ENCODE results near the gene OR4D1. TPM values are rescaled to one million over a fixed set of nuclear protein-coding genes. Genes with fewer than 3 reads are reported as not detected.

OR4D1 gene
- total RNA-seq, 2 donors from 2014 or later = 0.34 TPM; not detected in 1

GRCh38 chr17:58184986-58185761, 37.0 kb downstream of the OR4D1 start:
- intact Hi-C loops (cut with DNase I) = no loop called here
- Histone ChIP-seq H3K27ac (no peak overlapping the region), H3K36me3 (no peaks in the 10 kb centered on the region), H3K4me1 (replicated peaks) (no peaks in the 10 kb centered on the region), H3K27me3 (replicated peaks; ENCODE audit: insufficient read depth) (peaks cover 2% of the 10 kb centered on the region), H3K9me3 (no peaks in the 10 kb centered on the region), H3K4me3 (no peak overlapping the region)
- no peak for DNase-seq (ENCODE audit: low spot score)
- 80% methylated on average over 8 of the region's 8 CpGs for WGBS
- TF ChIP-seq POLR2A (IDR thresholded peaks at IDR 0.05) (no peak), POLR2AphosphoS5 (IDR thresholded peaks at IDR 0.05) (no peak)
- TF ChIP-seq, protein P1, sequence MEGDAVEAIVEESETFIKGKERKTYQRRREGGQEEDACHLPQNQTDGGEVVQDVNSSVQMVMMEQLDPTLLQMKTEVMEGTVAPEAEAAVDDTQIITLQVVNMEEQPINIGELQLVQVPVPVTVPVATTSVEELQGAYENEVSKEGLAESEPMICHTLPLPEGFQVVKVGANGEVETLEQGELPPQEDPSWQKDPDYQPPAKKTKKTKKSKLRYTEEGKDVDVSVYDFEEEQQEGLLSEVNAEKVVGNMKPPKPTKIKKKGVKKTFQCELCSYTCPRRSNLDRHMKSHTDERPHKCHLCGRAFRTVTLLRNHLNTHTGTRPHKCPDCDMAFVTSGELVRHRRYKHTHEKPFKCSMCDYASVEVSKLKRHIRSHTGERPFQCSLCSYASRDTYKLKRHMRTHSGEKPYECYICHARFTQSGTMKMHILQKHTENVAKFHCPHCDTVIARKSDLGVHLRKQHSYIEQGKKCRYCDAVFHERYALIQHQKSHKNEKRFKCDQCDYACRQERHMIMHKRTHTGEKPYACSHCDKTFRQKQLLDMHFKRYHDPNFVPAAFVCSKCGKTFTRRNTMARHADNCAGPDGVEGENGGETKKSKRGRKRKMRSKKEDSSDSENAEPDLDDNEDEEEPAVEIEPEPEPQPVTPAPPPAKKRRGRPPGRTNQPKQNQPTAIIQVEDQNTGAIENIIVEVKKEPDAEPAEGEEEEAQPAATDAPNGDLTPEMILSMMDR (IDR thresholded peaks at IDR 0.05) = no peak

DNA sequence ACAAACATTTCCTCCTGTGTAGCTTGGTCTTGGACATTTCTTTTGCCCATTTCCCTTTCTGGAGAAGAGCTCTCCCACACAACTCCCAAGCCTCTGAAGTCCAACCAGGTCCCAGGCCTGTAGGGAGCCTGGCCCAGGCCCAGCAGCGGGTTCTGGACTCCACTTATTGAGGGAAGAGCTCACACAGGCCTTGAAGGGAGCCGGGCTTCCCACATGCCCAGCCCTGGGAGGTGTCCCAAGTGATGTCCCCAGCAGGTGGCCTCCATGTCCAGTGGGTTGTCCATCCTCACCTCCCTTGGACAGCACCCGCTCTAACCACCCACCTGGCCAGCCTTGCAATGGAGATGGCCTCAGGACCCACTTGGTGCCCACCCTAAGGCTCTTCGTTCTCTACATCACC, 38.4 kb downstream of the OR4D1 start:
- 87% methylated on average over 4 of the region's 4 CpGs for WGBS

DNA sequence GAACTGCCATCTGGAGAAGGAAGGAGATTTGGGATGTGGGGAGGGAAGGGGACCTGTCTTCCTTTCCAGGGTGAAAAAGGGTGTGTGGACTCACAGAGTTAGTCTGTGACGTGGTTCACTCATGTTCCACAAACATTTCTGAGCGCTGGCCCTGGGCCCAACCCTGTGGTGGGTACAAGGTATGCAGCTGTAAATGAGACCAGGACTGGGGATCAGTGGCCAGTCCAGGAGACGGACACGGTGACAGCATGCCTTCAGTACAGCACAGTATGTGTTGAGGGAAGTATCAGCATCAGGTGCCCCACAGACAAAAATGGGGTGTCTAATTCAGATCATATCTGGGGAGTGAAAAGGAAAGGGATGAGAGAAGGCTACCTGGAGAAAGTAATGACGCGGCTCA, 38.9 kb downstream of the OR4D1 start:
- Histone ChIP-seq H3K4me3 (no peak overlapping the region), H3K4me1 (replicated peaks) (no peaks in the 10 kb centered on the region), H3K36me3 (no peaks in the 10 kb centered on the region), H3K27me3 (replicated peaks; ENCODE audit: insufficient read depth) (peaks cover 4% of the 10 kb centered on the region), H3K27ac (no peak overlapping the region), H3K9me3 (no peaks in the 10 kb centered on the region)
- WGBS = 85% methylated on average over 6 of the region's 6 CpGs
- no peak for DNase-seq (ENCODE audit: low spot score)
- intact Hi-C loops (cut with DNase I) = no loop called here
- TF ChIP-seq, protein P1 (IDR thresholded peaks at IDR 0.05) = no peak
- TF ChIP-seq POLR2AphosphoS5 (IDR thresholded peaks at IDR 0.05) = no peak
- no peak for TF ChIP-seq POLR2A (IDR thresholded peaks at IDR 0.05)

More for the DNA sequence above, 38.4 kb downstream of the OR4D1 start:
- intact Hi-C loops (cut with DNase I) = no loop called here
- no peak overlapping the region for H3K27ac ChIP-seq
- no peaks in the 10 kb centered on the region for H3K4me1 ChIP-seq (replicated peaks)
- no peaks in the 10 kb centered on the region for H3K9me3 ChIP-seq
- TF ChIP-seq POLR2AphosphoS5 (IDR thresholded peaks at IDR 0.05) (no peak), POLR2A (IDR thresholded peaks at IDR 0.05) (no peak)
- TF ChIP-seq, protein P1 (IDR thresholded peaks at IDR 0.05) = no peak
- H3K27me3 ChIP-seq (replicated peaks; ENCODE audit: insufficient read depth) = peaks cover 4% of the 10 kb centered on the region
- no peak for DNase-seq (ENCODE audit: low spot score)
- no peak overlapping the region for H3K4me3 ChIP-seq
- H3K36me3 ChIP-seq = no peaks in the 10 kb centered on the region

DNA sequence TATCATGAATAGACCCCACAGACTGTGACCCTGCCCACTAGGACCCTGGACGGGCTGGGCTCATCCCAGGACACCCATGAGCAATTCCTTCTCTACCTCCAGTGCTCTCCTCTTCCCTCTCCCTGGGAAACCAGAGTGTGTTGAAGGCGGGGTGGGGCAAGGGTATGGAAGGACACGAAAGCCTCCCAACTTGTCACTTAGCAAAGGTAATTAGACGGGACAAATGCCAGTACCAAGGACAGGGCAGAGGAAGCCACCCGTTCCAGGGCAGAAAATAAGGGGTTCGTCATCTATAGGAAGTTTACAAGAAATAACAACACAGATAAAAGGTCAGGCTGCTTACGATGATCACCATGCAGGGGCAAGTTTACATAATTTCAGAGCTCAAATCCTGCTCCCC, 39.5 kb downstream of the OR4D1 start:
- H3K4me1 ChIP-seq (replicated peaks) = no peaks in the 10 kb centered on the region
- DNase-seq (ENCODE audit: low spot score) = no peak
- H3K36me3 ChIP-seq = no peaks in the 10 kb centered on the region
- WGBS = 36% methylated on average over 7 of the region's 7 CpGs
- H3K4me3 ChIP-seq = no peak overlapping the region
- intact Hi-C loops (cut with DNase I) = no loop called here
- TF ChIP-seq POLR2AphosphoS5 (IDR thresholded peaks at IDR 0.05) = no peak
- TF ChIP-seq, protein P1 (IDR thresholded peaks at IDR 0.05) = no peak
- no peak for TF ChIP-seq POLR2A (IDR thresholded peaks at IDR 0.05)
- peaks cover 4% of the 10 kb centered on the region for H3K27me3 ChIP-seq (replicated peaks; ENCODE audit: insufficient read depth)
- H3K27ac ChIP-seq = no peak overlapping the region
- no peaks in the 10 kb centered on the region for H3K9me3 ChIP-seq

Measured in prostate gland (tissue), 2 donors.